GM12892 (cell line): ENCODE measurements around the gene FGD4.

ENCODE experiments used
- DNase-seq: peaks from one replicate; pipeline ENCODE4 v3.0.0; 2011; ENCODE audit not compliant: insufficient read length
- FAIRE-seq: peaks from 2 replicates; lab custom pipeline; 2011; peaks lifted over from hg19 to GRCh38; lab: Jason Lieb, UNC
- POLR2A ChIP-seq: IDR thresholded peaks from 2 replicates; pipeline ENCODE4 v1.6.1; 2011; ENCODE audit warnings: low read depth, low read length, control low read depth
- POLR2AphosphoS5 ChIP-seq: IDR thresholded peaks from 2 replicates; pipeline ENCODE4 v1.6.1; 2011; ENCODE audit warnings: low read depth, low read length, control low read depth
- TAF1 ChIP-seq: IDR thresholded peaks from 2 replicates; pipeline ENCODE4 v1.6.1; 2011; ENCODE audit warnings: low read depth, mild to moderate bottlenecking, control low read depth, low read length, borderline replicate concordance

FGD4 gene

DNA sequence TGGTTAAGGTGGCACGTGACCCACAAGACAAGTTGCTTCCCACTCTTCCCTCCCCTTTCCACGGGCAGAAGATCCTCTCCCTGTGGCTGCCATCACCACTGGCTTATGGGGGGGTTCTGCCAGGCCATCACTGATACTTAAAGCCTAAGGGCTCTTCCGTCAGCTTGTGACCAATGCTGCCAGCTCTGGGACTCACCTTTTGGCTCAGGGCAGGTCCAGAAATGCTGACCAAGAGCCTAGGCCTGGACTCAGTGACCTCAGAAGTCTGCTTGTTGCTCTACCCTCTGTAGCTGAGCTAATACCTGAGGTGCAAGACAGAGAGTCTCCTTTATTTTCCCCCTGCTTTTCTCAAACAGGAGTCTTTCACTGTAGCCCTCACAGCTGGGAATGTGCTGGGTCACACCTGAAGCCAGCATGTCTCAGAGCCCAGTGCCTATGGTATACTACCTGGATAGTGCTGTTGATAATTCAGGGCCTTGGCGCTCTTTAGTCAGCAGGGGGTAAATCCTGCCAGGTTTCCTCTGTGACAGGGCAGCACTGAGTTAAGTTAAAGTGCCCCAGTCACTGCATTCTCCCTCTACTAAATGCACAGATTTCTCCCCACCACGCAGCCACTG, 19.7 kb downstream of the FGD4 start:
- TF ChIP-seq POLR2A, result no peak
- TF ChIP-seq TAF1, result no peak
- TF ChIP-seq POLR2AphosphoS5, result no peak
- no peak for FAIRE-seq
- no peak for DNase-seq

DNA sequence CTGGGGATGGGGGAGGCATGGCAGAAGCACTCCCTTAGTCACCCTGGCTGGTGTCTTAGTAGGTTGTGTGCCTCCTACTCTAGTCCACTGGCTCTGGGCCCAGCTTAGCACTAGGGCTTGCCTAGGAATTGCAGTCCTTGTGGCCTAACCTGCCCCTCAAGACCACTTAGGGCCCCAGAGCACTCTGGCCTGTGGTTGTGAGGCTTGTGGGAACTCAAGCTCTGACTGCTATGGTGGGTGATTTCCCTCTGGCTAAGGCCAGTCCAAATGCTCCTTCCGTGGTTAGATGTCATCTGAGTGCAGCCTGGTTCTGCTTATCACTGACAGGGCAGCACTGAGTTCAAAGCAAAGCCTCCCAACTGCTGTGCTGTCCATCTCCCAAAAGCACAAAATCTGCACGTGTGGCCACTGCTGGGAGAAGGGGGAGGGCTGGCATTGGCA, 20.2 kb downstream of the FGD4 start:
- TF ChIP-seq POLR2A (no peak), TAF1 (no peak), POLR2AphosphoS5 (no peak)
- FAIRE-seq, result no peak
- DNase-seq, result no peak

GRCh38 chr12:32420356-32420755, 21.0 kb downstream of the FGD4 start:
- TF ChIP-seq POLR2AphosphoS5, result no peak
- no peak for TF ChIP-seq POLR2A
- no peak for TF ChIP-seq TAF1
- FAIRE-seq, result no peak
- no peak for DNase-seq

DNA sequence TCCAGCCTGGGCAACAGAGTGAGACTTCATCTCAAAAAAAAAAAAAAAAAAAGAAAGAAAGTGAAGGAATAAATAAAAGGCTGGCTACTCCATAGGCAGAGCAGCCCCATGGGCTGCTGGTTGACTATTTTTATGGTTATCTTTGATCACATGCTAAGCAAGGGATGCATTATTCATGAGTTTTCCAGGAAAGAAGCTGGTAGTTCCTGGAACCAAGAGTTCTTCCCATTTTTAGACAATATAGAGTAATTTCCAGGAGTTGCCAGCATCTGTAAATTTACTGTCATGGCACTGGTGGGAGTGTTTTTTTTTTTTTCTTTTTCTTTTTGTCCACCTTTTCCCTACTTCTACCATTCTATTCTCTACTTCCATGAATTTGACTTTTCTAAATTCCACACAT, 24.2 kb downstream of the FGD4 start:
- DNase-seq (no peak), FAIRE-seq (no peak)
- TF ChIP-seq TAF1 (no peak), POLR2AphosphoS5 (no peak), POLR2A (no peak)

DNA sequence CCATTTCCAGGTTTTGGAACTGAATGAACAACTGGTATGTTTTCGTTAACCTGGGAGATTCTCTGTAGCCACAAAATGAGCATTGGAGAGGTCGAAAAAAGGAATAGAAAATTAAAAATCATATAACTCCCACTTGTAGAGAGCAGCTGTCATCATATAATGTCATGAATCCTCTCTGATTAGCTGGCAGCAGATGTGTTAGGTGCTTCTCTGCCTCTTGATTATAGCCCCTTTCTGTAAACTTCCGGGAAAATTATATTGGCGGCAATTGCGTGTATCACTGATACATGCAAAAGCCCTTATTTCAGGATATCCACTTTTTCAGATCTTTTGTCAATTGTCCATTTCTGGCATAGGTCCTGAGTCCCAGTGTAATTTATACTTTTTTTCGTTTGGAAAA, 31.7 kb downstream of the FGD4 start:
- TF ChIP-seq POLR2A (no peak), TAF1 (no peak), POLR2AphosphoS5 (no peak)
- no peak for DNase-seq
- no peak for FAIRE-seq

DNA sequence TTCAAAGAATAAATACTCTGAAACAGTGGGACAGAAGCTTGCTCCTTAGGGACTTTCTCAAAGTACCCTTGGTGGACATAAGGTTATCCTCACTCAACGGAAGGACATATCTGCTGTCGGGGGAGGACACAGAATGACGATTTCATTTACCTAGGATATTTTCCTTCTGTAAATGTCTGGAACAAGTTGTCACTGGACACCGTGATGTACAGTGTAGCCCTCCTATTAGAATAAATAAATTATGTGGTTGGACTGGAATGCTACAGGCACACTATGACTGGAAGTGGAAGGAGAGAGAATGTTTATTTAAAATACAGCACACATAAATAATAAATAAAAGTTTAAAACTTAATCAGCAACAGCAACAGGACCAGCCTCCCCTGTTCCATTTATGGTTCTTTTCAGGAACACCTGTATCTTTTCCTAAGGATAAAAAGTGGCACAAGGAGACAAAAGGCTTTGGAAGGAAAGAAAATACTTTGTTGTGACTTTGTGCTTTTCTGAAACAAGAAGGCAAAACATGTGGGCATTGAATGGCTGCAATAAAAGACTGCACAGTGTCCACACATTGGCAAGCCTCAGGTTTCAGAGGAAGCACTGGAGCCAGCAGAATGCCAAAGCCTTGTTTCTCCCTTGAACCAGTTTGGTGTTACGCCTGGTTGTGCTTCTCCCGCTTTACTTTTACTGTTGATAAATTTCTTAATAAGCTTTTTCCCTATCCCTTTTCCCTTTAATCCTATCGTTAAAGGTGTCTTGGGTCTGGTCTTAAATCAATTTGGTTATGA, 36.8 kb downstream of the FGD4 start:
- DNase-seq, result no peak

GRCh38 chr12:32437095-32437515, 37.7 kb downstream of the FGD4 start:
- TF ChIP-seq TAF1 (no peak), POLR2AphosphoS5 (no peak), POLR2A (no peak)
- no peak for FAIRE-seq
- no peak for DNase-seq

More for the DNA sequence above, 36.8 kb downstream of the FGD4 start:
- FAIRE-seq, result no peak
- TF ChIP-seq POLR2AphosphoS5, result no peak
- TF ChIP-seq POLR2A, result no peak
- TF ChIP-seq TAF1, result no peak

- FAIRE-seq (no peak), DNase-seq (no peak)
- TF ChIP-seq POLR2A, result no peak
- TF ChIP-seq TAF1, result no peak
- TF ChIP-seq POLR2AphosphoS5, result no peak
Observed at GRCh38 chr12:32440120-32440865, 40.9 kb downstream of the FGD4 start.

DNA sequence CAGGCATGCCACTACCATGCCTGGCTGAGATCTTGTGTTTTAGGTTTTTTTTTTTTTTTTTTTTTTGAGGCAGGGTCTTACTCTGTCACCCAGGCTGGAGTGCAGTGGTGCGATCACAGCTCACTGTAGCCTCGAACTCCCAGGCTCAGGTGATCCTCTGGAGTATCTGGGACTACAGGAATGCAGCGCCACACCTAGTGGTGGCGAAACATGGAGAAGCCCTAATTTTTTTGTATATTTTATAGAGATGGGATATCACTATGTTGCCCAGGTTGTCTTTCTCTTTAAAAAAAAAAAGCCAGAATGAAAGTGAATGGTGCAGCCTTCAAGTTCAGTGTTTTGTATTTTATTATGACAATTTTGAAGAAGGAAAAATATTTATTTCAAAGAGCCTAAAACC, 44.1 kb downstream of the FGD4 start:
- FAIRE-seq (no peak), DNase-seq (no peak)
- no peak for TF ChIP-seq TAF1
- TF ChIP-seq POLR2A, result no peak
- no peak for TF ChIP-seq POLR2AphosphoS5

GRCh38 chr12:32444895-32445294, 45.5 kb downstream of the FGD4 start:
- TF ChIP-seq POLR2A, result no peak
- TF ChIP-seq TAF1, result no peak
- TF ChIP-seq POLR2AphosphoS5, result no peak
- DNase-seq (no peak), FAIRE-seq (no peak)

DNA sequence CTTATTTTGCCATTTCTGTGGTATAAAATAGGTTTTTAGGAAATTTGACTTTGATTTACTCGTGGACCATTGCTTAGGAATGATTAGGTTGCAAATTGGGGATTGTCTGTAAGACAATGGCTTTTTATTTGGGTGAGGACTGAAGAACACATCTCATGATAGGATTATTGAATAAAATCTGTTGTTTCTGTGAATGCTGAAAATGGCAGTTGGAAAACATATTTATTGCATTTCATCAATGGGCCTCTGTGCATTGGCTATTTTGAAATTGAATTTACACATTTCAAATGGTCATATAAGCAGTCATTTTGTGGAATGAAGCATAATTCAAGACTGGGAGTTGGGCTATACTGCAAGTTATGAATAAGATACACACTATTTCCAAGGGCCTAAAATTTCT, 46.0 kb downstream of the FGD4 start:
- FAIRE-seq, result no peak
- no peak for DNase-seq
- TF ChIP-seq POLR2A (no peak), POLR2AphosphoS5 (no peak), TAF1 (no peak)

GRCh38 chr12:32446316-32447119, 47.2 kb downstream of the FGD4 start:
- FAIRE-seq, result no peak
- DNase-seq, result no peak
- TF ChIP-seq POLR2AphosphoS5 (no peak), TAF1 (no peak)
